Breast epithelium (tissue), 3 donors: ENCODE data around the gene CPNE2.

Experiments used
- POLR2A ChIP-seq: fragments of 450-650 bp; IDR thresholded peaks from one replicate; pipeline ENCODE4 v1.6.1; 2016; ENCODE audit warnings: antibody characterized with exemption, mild to moderate bottlenecking, moderate library complexity
- POLR2AphosphoS5 ChIP-seq, 3 donors: sonication (generic); formaldehyde crosslinking; IDR thresholded peaks; one replicate each; pipeline ENCODE4 v1.6.1; 2017; ENCODE audit warnings: antibody characterized with exemption in 3 of 3
- TF ChIP-seq, protein P1 (sequence below), 3 donors: fragments of 450-650 bp; IDR thresholded peaks; one replicate each; pipeline ENCODE4 v1.5.1; 2016 to 2017; ENCODE audit warnings: antibody characterized with exemption in 3 of 3, mild to moderate bottlenecking in 3 of 3, moderate library complexity in 3 of 3

DNA sequence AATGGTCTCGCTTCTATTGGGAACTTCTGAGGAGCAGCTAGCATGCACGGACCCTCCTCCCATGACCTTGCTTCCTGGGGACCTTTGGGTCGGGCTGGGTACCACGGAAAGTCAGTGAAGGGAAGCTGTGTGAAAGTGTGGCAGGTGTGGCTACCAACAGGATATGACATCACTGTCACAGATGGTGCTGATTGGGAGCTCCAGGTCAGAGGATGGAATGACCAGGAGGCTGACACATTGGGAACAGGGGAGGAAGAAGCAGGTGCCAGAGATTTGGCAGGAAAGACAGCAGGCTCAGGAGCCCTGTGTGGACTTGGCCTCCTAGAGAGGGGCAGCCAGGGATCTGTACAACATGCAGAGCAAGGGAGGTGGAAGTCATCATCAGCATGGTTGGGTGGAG, 34.0 kb downstream of the CPNE2 start:
- TF ChIP-seq POLR2AphosphoS5 (IDR thresholded peaks at IDR 0.05) = no peak
- TF ChIP-seq POLR2A = no peak
- TF ChIP-seq, protein P1, sequence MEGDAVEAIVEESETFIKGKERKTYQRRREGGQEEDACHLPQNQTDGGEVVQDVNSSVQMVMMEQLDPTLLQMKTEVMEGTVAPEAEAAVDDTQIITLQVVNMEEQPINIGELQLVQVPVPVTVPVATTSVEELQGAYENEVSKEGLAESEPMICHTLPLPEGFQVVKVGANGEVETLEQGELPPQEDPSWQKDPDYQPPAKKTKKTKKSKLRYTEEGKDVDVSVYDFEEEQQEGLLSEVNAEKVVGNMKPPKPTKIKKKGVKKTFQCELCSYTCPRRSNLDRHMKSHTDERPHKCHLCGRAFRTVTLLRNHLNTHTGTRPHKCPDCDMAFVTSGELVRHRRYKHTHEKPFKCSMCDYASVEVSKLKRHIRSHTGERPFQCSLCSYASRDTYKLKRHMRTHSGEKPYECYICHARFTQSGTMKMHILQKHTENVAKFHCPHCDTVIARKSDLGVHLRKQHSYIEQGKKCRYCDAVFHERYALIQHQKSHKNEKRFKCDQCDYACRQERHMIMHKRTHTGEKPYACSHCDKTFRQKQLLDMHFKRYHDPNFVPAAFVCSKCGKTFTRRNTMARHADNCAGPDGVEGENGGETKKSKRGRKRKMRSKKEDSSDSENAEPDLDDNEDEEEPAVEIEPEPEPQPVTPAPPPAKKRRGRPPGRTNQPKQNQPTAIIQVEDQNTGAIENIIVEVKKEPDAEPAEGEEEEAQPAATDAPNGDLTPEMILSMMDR (IDR thresholded peaks at IDR 0.05) = no peak
